Coronary artery (tissue), 2 donors: ENCODE measurements around the gene CPLANE1.
"Not testable (repeated sequence)": the region's sequence is repeated elsewhere in the genome, so short reads cannot be mapped to it uniquely, and the experiment has no call there.

Experiments
- DNase-seq: peaks from one replicate; pipeline ENCODE4 v3.0.0-alpha.2; 2017; ENCODE audit warnings: low spot score
- H3K27ac ChIP-seq, 2 donors: fragments of 200-600 bp; sonication (generic); one replicate each; pipeline ENCODE4 v1.5.1; 2016 to 2019
- H3K4me3 ChIP-seq: fragments of 200-600 bp; sonication (generic); 2 replicates; pipeline ENCODE4 v1.5.1; 2016; ENCODE audit warnings: mild to moderate bottlenecking, moderate library complexity
- CTCF ChIP-seq: fragments of 200-600 bp; sonication (generic); IDR thresholded peaks from one replicate; pipeline ENCODE4 v1.5.1; 2019; ENCODE audit warnings: antibody characterized with exemption

Gene CPLANE1

DNA sequence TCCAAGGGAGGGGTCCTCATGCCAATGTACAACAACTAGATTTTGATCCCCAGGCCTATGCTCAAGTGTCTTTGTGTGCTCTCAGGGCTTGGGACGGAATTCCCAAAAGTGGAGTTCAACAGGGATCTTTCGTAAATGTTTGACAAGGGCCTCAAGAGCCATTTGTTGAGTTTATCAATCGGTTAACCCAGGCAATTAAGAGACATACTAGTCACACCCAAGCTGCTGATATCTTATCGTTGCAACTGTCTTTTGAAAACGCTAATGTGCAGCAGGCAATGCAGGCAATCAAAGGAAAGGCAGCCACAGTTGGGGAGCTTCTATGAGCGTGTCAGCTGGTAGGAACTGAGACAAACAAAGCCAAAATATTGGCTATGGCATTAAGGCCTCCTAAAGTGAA, 161.2 kb downstream of the CPLANE1 start:
- DNase-seq, result no peak
- Histone ChIP-seq H3K4me3 (no peak overlapping the region), H3K27ac (no peak overlapping the region)
- no peak for TF ChIP-seq CTCF

- DNase-seq, result no peak
- H3K4me3 ChIP-seq, result no peak overlapping the region
- no peak for TF ChIP-seq CTCF
- H3K27ac ChIP-seq, result no peak overlapping the region
These were observed 162.6 kb downstream of the CPLANE1 start for GRCh38 chr5:37086466-37087173.

- H3K4me3 ChIP-seq, H3K27ac ChIP-seq, DNase-seq: not testable (repeated sequence)
These were observed 163.2 kb downstream of the CPLANE1 start for GRCh38 chr5:37086026-37086425.

DNA sequence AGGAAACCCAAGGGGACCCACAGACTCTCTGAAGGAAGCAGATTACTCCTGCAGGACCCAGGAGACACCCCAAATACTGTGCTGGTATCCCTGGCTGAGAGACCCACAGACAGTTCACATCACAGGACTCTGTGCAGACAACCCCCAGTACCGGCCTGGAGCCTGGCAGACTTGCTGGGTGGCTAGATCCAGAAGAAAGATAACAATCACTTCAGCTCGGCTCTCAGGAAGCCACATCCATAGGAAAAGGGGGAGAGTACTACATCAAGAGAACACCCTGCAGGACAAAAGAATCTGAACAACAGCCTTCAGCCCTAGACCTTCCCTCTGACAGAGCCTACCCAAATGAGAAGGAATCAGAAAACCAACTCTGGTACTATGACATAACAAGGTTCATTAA, 166.2 kb downstream of the CPLANE1 start:
- DNase-seq, H3K27ac ChIP-seq, H3K4me3 ChIP-seq: not testable (repeated sequence)

DNA sequence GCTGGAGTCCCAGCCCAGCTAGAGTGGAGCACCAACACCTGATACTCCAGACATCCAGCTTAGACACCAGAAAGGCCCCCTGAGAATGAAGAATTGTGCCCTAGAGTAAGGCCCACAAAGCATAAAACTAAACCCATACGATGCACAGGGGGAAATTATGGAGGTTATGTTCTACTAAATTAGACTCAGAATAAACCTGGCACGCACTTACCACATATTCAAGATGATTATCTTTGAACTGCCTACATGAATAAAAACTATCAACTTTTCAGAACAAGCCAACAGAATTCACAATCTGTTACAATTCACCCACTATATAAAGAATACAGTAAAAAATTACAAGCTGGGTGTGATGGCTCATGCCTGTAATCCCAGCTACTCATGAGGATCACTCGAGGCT, 168.5 kb downstream of the CPLANE1 start:
- TF ChIP-seq CTCF, result no peak
- H3K27ac ChIP-seq, result no peak overlapping the region
- H3K4me3 ChIP-seq, result no peak overlapping the region
- no peak for DNase-seq

DNA sequence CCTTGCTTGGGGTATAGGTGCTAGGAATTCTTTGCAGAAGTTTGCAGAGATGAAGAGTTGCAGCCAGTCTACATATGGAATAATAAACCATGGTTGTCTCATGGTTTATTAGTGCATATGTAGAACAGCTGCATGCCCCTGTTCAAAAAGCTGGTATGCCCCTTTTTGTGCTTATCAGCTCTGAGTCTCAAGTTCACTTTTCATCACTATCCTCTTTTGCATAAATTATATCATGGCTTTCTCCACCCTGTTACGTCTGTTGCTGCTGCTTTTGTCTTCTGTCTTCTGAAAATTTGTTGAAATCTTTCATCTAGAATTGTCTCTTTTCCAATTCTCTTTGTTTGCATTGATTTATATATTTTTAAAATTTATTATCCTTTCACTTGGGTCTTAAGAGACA, 172.0 kb downstream of the CPLANE1 start:
- Histone ChIP-seq H3K4me3 (no peak overlapping the region), H3K27ac (no peak overlapping the region)
- TF ChIP-seq CTCF, result no peak
- DNase-seq, result no peak

- no peak for TF ChIP-seq CTCF
- DNase-seq, result no peak
- no peak overlapping the region for H3K4me3 ChIP-seq
- no peak overlapping the region for H3K27ac ChIP-seq
These were observed 173.7 kb downstream of the CPLANE1 start for GRCh38 chr5:37075399-37075950.

GRCh38 chr5:37071901-37072581, 177.1 kb downstream of the CPLANE1 start:
- TF ChIP-seq CTCF, result no peak
- Histone ChIP-seq H3K27ac (no peak overlapping the region), H3K4me3 (no peak overlapping the region)
- DNase-seq, result no peak
